ENCODE measurements around the gene NEMF.
"Not testable (repeated sequence)": the region's sequence is repeated elsewhere in the genome, so short reads cannot be mapped to it uniquely, and the experiment has no call there.

Gene NEMF

GRCh38 chr14:49897414-49897813, 44.8 kb upstream of the NEMF start:
- Histone ChIP-seq H2AFZ (ENCODE audit: insufficient read depth, low read length, poor library complexity) (no peak overlapping the region), H3K14ac (ENCODE audit: low read length) (no peak overlapping the region), H3K36me3 (ENCODE audit: control insufficient read depth in 1 of 2, insufficient read depth in 2 of 2, low read length in 2 of 2) (peaks cover 5 to 9% of the 10 kb centered on the region in 2 experiments), H3K9me3 (ENCODE audit: insufficient read depth, low read depth, low read length) (no peaks in the 10 kb centered on the region), H3K27me3 (ENCODE audit: insufficient read depth, low read length) (no peaks in the 10 kb centered on the region), H3K4me3 (ENCODE audit: low read depth, low read length) (no peak overlapping the region), H3K27ac (ENCODE audit: low read depth, low read length) (no peak overlapping the region), H4K91ac (ENCODE audit: low read depth, low read length) (no peak overlapping the region), H4K8ac (ENCODE audit: low read depth, low read length) (no peak overlapping the region), H3K4ac (ENCODE audit: low read depth, low read length) (no peak overlapping the region), H3K18ac (ENCODE audit: low read length) (no peak overlapping the region), H3K9ac (ENCODE audit: low read length) (no peak overlapping the region), H2BK5ac (ENCODE audit: low read depth, low read length, poor library complexity) (no peak overlapping the region), H3K4me2 (ENCODE audit: low read length) (no peak overlapping the region), H3K4me1 (ENCODE audit: control insufficient read depth in 1 of 2, insufficient read depth in 2 of 2, low read length in 2 of 2) (no peaks in the 10 kb centered on the region), H2AK5ac (ENCODE audit: low read length) (no peak overlapping the region), H2BK12ac (ENCODE audit: low read length) (no peak overlapping the region), H3K79me2 (ENCODE audit: control insufficient read depth, insufficient read depth, low read length, poor library complexity) (peaks cover 15% of the 10 kb centered on the region), H3K23ac (ENCODE audit: low read length) (no peak overlapping the region), H3K79me1 (ENCODE audit: low read length) (peaks cover 18% of the 10 kb centered on the region), H2BK120ac (ENCODE audit: insufficient read depth, low read length, poor library complexity) (no peak overlapping the region), H4K12ac (ENCODE audit: low read depth, low read length) (no peak overlapping the region)
- no peak for DNase-seq
- WGBS (ENCODE audit: extremely low coverage, insufficient coverage, insufficient read length), result no CpG with 5 or more reads among the region's 1 CpG

- Histone ChIP-seq H4K91ac (ENCODE audit: low read depth, low read length) (no peak overlapping the region), H3K23ac (ENCODE audit: low read length) (no peak overlapping the region), H2BK120ac (ENCODE audit: insufficient read depth, low read length, poor library complexity) (no peak overlapping the region), H3K9ac (ENCODE audit: low read length) (no peak overlapping the region), H3K4ac (ENCODE audit: low read depth, low read length) (no peak overlapping the region), H3K18ac (ENCODE audit: low read length) (no peak overlapping the region), H3K4me3 (ENCODE audit: low read depth, low read length) (no peak overlapping the region), H4K12ac (ENCODE audit: low read depth, low read length) (no peak overlapping the region), H3K27ac (ENCODE audit: low read depth, low read length) (peak overlapping the region; percentile 81), H3K4me1 (ENCODE audit: control insufficient read depth in 1 of 2, insufficient read depth in 2 of 2, low read length in 2 of 2) (no peaks in the 10 kb centered on the region), H3K79me1 (ENCODE audit: low read length) (peaks cover 18% of the 10 kb centered on the region), H2AFZ (ENCODE audit: insufficient read depth, low read length, poor library complexity) (no peak overlapping the region), H2BK12ac (ENCODE audit: low read length) (no peak overlapping the region), H2BK5ac (ENCODE audit: low read depth, low read length, poor library complexity) (no peak overlapping the region), H3K14ac (ENCODE audit: low read length) (no peak overlapping the region), H3K4me2 (ENCODE audit: low read length) (peak overlapping the region; percentile 54), H3K9me3 (ENCODE audit: insufficient read depth, low read depth, low read length) (no peaks in the 10 kb centered on the region), H2AK5ac (ENCODE audit: low read length) (no peak overlapping the region), H4K8ac (ENCODE audit: low read depth, low read length) (no peak overlapping the region), H3K79me2 (ENCODE audit: control insufficient read depth, insufficient read depth, low read length, poor library complexity) (peaks cover 17% of the 10 kb centered on the region), H3K27me3 (ENCODE audit: insufficient read depth, low read length) (no peaks in the 10 kb centered on the region), H3K36me3 (ENCODE audit: control insufficient read depth in 1 of 2, insufficient read depth in 2 of 2, low read length in 2 of 2) (peaks cover 5 to 9% of the 10 kb centered on the region in 2 experiments)
- no peak for DNase-seq
- WGBS (ENCODE audit: extremely low coverage, insufficient coverage, insufficient read length), result no CpG with 5 or more reads among the region's 5 CpGs
These were observed 44.4 kb upstream of the NEMF start for GRCh38 chr14:49896966-49897365.

GRCh38 chr14:49896272-49896671, 43.7 kb upstream of the NEMF start:
- H3K14ac ChIP-seq (ENCODE audit: low read length); H2BK120ac ChIP-seq (ENCODE audit: insufficient read depth, low read length, poor library complexity); DNase-seq: not testable (repeated sequence)

GRCh38 chr14:49895480-49895879, 42.9 kb upstream of the NEMF start:
- no CpG with 5 or more reads among the region's 4 CpGs for WGBS (ENCODE audit: extremely low coverage, insufficient coverage, insufficient read length)

More at GRCh38 chr14:49896272-49896671, 43.7 kb upstream of the NEMF start:
- H3K36me3 ChIP-seq (ENCODE audit: control insufficient read depth in 1 of 2, insufficient read depth in 2 of 2, low read length in 2 of 2); H3K4me1 ChIP-seq (ENCODE audit: control insufficient read depth in 1 of 2, insufficient read depth in 2 of 2, low read length in 2 of 2); H3K4ac ChIP-seq (ENCODE audit: low read depth, low read length); H3K18ac ChIP-seq (ENCODE audit: low read length); H4K8ac ChIP-seq (ENCODE audit: low read depth, low read length); H2BK12ac ChIP-seq (ENCODE audit: low read length); H4K91ac ChIP-seq (ENCODE audit: low read depth, low read length); H2BK5ac ChIP-seq (ENCODE audit: low read depth, low read length, poor library complexity); H3K9me3 ChIP-seq (ENCODE audit: insufficient read depth, low read depth, low read length); H3K27me3 ChIP-seq (ENCODE audit: insufficient read depth, low read length); H3K23ac ChIP-seq (ENCODE audit: low read length); H2AFZ ChIP-seq (ENCODE audit: insufficient read depth, low read length, poor library complexity); H3K4me3 ChIP-seq (ENCODE audit: low read depth, low read length); H3K27ac ChIP-seq (ENCODE audit: low read depth, low read length); H4K12ac ChIP-seq (ENCODE audit: low read depth, low read length); H2AK5ac ChIP-seq (ENCODE audit: low read length); H3K9ac ChIP-seq (ENCODE audit: low read length): not testable (repeated sequence)
- H3K4me2 ChIP-seq (ENCODE audit: low read length), result peak overlapping the region; percentile 73
- peaks cover 18% of the 10 kb centered on the region for H3K79me1 ChIP-seq (ENCODE audit: low read length)
- peaks cover 17% of the 10 kb centered on the region for H3K79me2 ChIP-seq (ENCODE audit: control insufficient read depth, insufficient read depth, low read length, poor library complexity)

More at GRCh38 chr14:49895480-49895879, 42.9 kb upstream of the NEMF start:
- no peak overlapping the region for H2AK5ac ChIP-seq (ENCODE audit: low read length)
- H4K8ac ChIP-seq (ENCODE audit: low read depth, low read length), result no peak overlapping the region
- H3K4me2 ChIP-seq (ENCODE audit: low read length), result peak overlapping the region; percentile 73
- H3K9me3 ChIP-seq (ENCODE audit: insufficient read depth, low read depth, low read length), result no peaks in the 10 kb centered on the region
- H3K9ac ChIP-seq (ENCODE audit: low read length), result no peak overlapping the region
- H3K18ac ChIP-seq (ENCODE audit: low read length), result no peak overlapping the region
- no peak overlapping the region for H4K91ac ChIP-seq (ENCODE audit: low read depth, low read length)
- H2AFZ ChIP-seq (ENCODE audit: insufficient read depth, low read length, poor library complexity), result no peak overlapping the region
- H3K4me1 ChIP-seq (ENCODE audit: control insufficient read depth in 1 of 2, insufficient read depth in 2 of 2, low read length in 2 of 2), result peaks cover 0 to 3% of the 10 kb centered on the region in 2 experiments
- H3K79me1 ChIP-seq (ENCODE audit: low read length), result peaks cover 18% of the 10 kb centered on the region
- H3K36me3 ChIP-seq (ENCODE audit: control insufficient read depth in 1 of 2, insufficient read depth in 2 of 2, low read length in 2 of 2), result peaks cover 5 to 9% of the 10 kb centered on the region in 2 experiments
- no peak overlapping the region for H2BK5ac ChIP-seq (ENCODE audit: low read depth, low read length, poor library complexity)
- H3K27me3 ChIP-seq (ENCODE audit: insufficient read depth, low read length), result no peaks in the 10 kb centered on the region
- H3K27ac ChIP-seq (ENCODE audit: low read depth, low read length), result peak overlapping the region; percentile 41
- H2BK120ac ChIP-seq (ENCODE audit: insufficient read depth, low read length, poor library complexity), result no peak overlapping the region
- H3K4ac ChIP-seq (ENCODE audit: low read depth, low read length), result peak overlapping the region; percentile 86
- H3K79me2 ChIP-seq (ENCODE audit: control insufficient read depth, insufficient read depth, low read length, poor library complexity), result peaks cover 17% of the 10 kb centered on the region
- DNase-seq, result no peak
- no peak overlapping the region for H3K4me3 ChIP-seq (ENCODE audit: low read depth, low read length)
- H2BK12ac ChIP-seq (ENCODE audit: low read length), result no peak overlapping the region
- H3K14ac ChIP-seq (ENCODE audit: low read length), result no peak overlapping the region
- no peak overlapping the region for H4K12ac ChIP-seq (ENCODE audit: low read depth, low read length)
- H3K23ac ChIP-seq (ENCODE audit: low read length), result no peak overlapping the region
